GM19467 (cell line): ENCODE measurements around the gene TLR9.

Experiments
- ATAC-seq: cut with Tn5 transposase; IDR thresholded peaks from one replicate; pipeline ENCODE4 v1.9.1; 2021; ENCODE audit warnings: mild to moderate bottlenecking, moderate library complexity; ENCODE audit not compliant: unreplicated experiment

The TLR9 gene

DNA sequence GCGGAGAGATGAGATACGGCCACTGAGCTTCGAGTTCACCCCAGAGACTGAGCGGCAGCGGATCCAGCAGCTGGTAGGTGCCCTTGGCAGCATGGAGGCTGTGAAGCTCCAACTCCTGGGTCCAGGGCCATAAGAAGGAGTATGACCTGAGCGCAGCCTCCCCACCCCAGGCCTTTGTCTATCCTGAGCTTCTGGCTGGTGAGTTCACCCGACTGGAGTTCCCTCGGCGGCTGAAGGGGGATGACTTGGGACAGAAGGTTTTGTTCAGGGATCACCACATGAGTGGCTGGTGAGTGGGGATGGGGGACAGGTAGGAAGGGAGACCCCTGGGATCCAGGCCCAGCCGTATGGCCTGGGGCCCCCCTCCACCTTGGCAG lies 22.7 kb upstream of the TLR9 start:
- no peak for ATAC-seq

DNA sequence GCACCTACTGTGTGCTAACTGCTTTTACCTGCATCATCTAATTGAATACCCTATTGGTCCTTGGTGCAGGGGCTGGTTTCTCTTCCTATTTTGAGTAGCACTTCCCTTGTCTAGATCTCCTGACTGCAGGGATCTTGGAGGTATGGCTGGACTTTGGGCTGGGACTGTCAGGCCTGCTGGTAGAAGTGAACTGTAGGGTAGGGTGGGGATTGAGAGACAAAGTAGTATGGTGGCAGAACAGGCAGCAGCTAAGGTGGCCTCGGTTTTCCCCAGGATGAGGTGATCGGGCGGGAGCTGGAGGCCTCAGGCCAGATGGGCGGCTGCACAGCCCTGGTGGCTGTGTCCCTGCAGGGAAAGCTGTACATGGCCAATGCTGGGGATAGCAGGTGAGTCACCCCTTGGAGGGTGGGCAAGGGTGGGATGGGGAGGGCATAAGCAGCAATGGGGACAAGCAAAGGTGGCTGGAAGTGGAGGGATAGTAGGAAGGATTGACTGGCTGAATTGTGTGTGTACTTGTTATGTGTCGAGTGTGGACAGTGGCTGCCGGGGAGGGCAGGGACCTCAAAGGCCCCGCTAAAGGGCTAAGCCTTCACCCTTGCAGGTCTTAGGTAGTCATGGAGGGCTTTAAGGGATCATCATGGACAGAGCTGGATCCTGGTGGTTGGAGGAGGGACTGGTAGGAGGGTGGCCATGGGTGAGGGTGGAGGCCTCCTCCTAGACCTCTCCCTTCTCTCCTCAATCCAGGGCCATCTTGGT lies 22.1 kb upstream of the TLR9 start:
- no peak for ATAC-seq

- ATAC-seq: no peak
Measured at GRCh38 chr3:52246728-52247408, 21.4 kb upstream of the TLR9 start.

GRCh38 chr3:52246264-52246620 lies 20.8 kb upstream of the TLR9 start:
- ATAC-seq: no peak

GRCh38 chr3:52245322-52246263 lies 20.1 kb upstream of the TLR9 start, which contains the start of gene PPM1M:
TSS of gene PPM1M (plus strand) at chr3:52245759. CDS start at chr3:52245825, 66 bp downstream.
- peak; percentile 32 for ATAC-seq

GRCh38 chr3:52243791-52244628 lies 18.6 kb upstream of the TLR9 start:
- ATAC-seq: no peak

DNA sequence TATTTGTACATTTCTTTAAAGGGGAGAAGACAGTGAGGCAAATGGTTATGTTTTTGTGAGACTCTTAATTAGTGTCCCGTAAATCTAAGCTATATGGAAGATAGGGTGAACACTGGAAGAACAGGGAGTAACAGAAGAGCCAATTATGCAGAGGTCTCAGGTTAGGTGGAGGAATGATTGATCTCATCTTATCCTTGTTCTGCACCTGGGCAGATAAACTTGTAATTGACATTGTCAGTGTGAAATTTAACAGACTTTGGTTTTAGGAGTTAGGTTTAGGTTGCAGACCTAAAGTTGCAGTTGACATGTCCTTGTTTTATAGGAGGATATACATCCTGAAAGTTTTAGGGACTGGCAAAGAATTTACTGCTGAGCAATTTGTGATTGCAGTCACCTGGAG lies 16.6 kb upstream of the TLR9 start:
- no peak for ATAC-seq

DNA sequence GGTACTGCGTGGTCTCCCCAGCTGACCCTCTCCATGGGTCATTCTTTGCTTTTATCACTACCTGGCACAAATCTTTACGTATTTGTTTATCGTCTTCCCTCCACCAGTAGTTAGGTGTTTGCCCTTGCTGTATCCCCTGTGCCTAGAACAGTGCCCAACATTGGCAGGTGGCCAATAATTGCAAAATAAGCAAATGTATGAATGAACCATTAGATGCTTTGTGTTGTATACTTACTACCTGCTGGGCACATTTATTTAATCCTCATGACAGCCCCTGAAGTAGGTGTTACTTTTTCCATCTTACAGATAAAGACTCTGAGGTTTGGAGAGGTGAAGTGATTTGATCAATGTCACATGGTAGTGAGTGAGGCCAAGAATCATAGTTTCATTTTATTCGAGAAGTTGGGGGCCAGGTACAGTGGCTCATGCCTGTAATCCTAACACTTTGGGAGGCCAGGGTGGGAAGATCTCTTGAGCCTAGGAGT lies 15.5 kb upstream of the TLR9 start:
- ATAC-seq: no peak

- no peak for ATAC-seq
Measured at GRCh38 chr3:52240059-52240885, 14.8 kb upstream of the TLR9 start.

DNA sequence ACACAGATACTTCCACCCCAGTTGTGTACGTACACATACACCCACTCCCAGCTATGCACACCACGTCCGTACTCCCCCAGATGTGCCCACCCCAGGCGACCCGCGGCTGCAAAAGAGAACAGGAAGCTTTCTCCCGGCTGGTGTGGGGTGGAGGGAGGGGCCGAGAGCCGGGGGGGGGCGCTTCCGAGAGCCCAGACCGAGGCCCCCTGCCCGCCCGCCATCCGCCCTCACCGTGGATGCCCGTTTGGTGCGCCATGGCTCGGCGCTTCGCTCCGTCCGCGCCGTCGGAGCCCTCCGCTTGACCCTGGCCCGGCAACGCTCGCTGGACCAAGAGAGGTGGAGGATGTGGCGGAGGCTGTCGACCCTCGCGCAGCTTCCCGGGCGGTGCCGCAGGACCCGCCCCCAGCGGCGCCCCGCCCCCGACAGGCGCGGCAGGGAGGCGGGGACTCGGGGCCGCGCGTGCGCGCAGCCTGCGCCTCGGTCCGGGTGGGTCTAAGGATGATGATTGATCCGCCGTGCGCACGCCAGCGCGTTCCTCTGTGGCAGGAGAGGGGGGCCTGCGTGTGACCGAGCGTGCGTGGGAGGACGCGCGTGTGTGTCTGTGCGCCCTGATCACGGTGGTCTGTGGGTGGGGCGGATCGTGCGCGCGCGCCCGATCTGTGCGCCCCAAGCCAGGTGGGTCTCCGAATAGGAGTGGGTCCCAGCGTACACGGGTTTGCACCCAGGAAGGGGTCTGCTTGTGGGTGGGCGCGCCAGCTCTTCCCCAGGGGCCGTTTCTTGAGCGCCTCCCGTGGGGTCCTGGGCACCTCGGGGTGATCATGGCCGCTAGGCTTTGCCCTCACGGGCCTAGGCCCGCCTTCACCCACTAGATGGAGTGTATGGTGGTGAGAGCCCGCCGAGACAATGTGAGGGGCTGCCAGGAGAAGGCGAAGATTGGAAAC lies 13.6 kb upstream of the TLR9 start, which contains the start of gene TWF2:
TWF2 (minus strand) TSS at position 398 of the 941 bp plus-strand sequence; CDS start at position 256, 142 bp downstream.
- ATAC-seq: peak; percentile 62

GRCh38 chr3:52238193-52238760 lies 12.8 kb upstream of the TLR9 start:
- ATAC-seq: peak; percentile 6

DNA sequence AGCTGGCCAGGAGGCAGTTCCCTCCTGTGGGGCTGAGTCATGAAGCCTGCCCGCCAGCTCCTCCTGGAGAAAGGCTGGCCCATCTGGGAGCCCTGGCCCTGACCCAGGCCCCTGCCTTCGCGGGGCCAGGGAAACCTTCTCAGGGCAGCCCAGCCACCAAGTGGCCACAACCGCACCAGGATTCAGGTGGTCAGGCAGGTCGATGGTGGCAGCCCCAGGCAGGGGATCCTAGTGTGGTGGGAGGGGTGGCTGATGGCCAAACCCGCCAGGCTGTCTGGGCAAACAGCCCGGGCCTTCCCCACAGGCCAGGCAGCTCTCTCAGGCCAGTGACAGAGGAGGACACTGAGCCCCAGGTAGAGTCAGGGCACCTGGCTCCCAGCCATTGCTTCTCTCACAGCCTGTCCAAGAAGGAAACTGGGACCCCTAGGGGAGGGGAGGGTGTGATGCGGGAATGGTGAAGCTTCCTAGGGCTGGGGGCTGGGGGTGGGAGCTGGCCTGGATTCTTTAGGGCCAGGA lies 12.3 kb upstream of the TLR9 start:
- no peak for ATAC-seq

- no peak for ATAC-seq
Measured at GRCh38 chr3:52237006-52237656, 11.7 kb upstream of the TLR9 start.

GRCh38 chr3:52236424-52236886 lies 11.0 kb upstream of the TLR9 start:
- ATAC-seq: no peak

DNA sequence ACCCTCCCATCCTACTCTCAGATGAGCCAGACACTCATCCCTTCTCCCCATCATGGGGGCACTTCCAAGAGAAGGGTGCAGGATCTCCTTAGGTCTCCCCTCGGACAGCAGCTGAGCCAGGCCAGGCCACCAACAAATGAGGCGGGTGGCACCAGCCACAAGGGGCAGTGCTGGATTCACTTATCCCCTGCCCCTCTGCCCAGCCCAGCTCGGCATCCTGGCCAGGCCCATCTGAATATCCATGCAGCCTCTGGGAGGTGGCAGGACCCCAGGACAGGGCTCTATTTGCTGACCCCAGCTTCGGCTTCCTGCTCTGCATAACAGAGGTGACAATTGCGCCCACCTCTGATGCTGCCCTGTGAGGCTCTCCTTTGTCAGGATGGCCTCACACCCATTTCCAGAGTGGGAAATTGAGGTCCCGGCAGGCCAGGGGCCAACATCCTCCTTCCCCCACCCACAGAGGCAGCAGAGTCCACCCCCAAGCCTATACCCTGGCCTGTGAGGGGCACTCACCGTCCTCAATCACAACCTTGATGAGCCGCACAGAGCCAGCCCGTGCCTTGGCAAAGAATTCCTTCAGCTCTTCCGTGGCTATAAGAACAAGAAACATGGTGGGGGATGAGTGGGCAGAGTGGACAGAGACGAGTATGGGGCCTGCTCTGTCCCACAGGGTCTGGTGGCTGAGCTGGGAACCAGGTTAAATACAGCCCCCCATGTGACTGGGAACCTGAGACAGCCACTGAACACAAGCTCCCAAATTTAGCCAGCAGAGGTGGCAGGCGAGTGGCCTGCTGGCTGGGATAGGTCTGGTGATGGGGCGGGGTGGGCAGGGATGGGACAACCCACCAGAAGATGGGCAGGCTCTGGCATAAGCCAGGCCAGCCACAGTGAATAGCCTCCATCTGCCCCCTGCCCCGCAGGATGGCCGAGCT lies 9.3 kb upstream of the TLR9 start:
- ATAC-seq: no peak

- no peak for ATAC-seq
Measured at GRCh38 chr3:52233968-52234367, 8.5 kb upstream of the TLR9 start.
